ENCODE measurements around the gene SMC1B. TPM values are rescaled to one million over a fixed set of nuclear protein-coding genes. Genes with fewer than 3 reads are reported as not detected.

SMC1B gene
- total RNA-seq, 1 donor from 2014 or later = 0.83 TPM

- Mint-ChIP-seq H3K9me3 (no peaks in the 10 kb centered on the region), H3K36me3 (ENCODE audit: low read depth) (peaks cover 7% of the 10 kb centered on the region), H3K27me3 (ENCODE audit: insufficient read depth) (no peaks in the 10 kb centered on the region), H3K4me3 (no peak overlapping the region), H3K27ac (no peak overlapping the region), H3K4me1 (ENCODE audit: low read depth) (no peaks in the 10 kb centered on the region)
- no peak for DNase-seq (ENCODE audit: low spot score)
- intact Hi-C loops (cut with micrococcal nuclease) = no loop called here
Measured at GRCh38 chr22:45351956-45352355, 61.4 kb downstream of the SMC1B start.

- no peaks in the 10 kb centered on the region for H3K9me3 Mint-ChIP-seq
- intact Hi-C loops (cut with micrococcal nuclease) = no loop called here
- H3K27me3 Mint-ChIP-seq (ENCODE audit: insufficient read depth) = no peaks in the 10 kb centered on the region
- no peaks in the 10 kb centered on the region for H3K4me1 Mint-ChIP-seq (ENCODE audit: low read depth)
- H3K27ac Mint-ChIP-seq = no peak overlapping the region
- no peak overlapping the region for H3K4me3 Mint-ChIP-seq
- DNase-seq (ENCODE audit: low spot score) = no peak
- H3K36me3 Mint-ChIP-seq (ENCODE audit: low read depth) = peaks cover 4% of the 10 kb centered on the region
Measured at GRCh38 chr22:45349916-45350315, 63.5 kb downstream of the SMC1B start.

GRCh38 chr22:45344334-45344733 is 69.1 kb downstream of the SMC1B start:
- peaks cover 21% of the 10 kb centered on the region for H3K36me3 Mint-ChIP-seq (ENCODE audit: low read depth)
- no peak overlapping the region for H3K4me3 Mint-ChIP-seq
- H3K27ac Mint-ChIP-seq = no peak overlapping the region
- H3K4me1 Mint-ChIP-seq (ENCODE audit: low read depth) = peaks cover 15% of the 10 kb centered on the region
- intact Hi-C loops (cut with micrococcal nuclease) = no loop called here
- H3K9me3 Mint-ChIP-seq = no peaks in the 10 kb centered on the region
- no peaks in the 10 kb centered on the region for H3K27me3 Mint-ChIP-seq (ENCODE audit: insufficient read depth)
- DNase-seq (ENCODE audit: low spot score) = no peak

GRCh38 chr22:45343143-45343542 is 70.3 kb downstream of the SMC1B start:
- Mint-ChIP-seq H3K36me3 (ENCODE audit: low read depth) (peaks cover 23% of the 10 kb centered on the region), H3K4me3 (no peak overlapping the region), H3K27me3 (ENCODE audit: insufficient read depth) (no peaks in the 10 kb centered on the region), H3K27ac (no peak overlapping the region), H3K9me3 (no peaks in the 10 kb centered on the region), H3K4me1 (ENCODE audit: low read depth) (peaks cover 15% of the 10 kb centered on the region)
- intact Hi-C loops (cut with micrococcal nuclease) = no loop called here
- DNase-seq (ENCODE audit: low spot score) = no peak

- Mint-ChIP-seq H3K4me1 (ENCODE audit: low read depth) (peaks cover 15% of the 10 kb centered on the region), H3K36me3 (ENCODE audit: low read depth) (peaks cover 37% of the 10 kb centered on the region), H3K27ac (peak overlapping the region; percentile 75), H3K4me3 (peak overlapping the region; percentile 52), H3K27me3 (ENCODE audit: insufficient read depth) (no peaks in the 10 kb centered on the region), H3K9me3 (no peaks in the 10 kb centered on the region)
- DNase-seq (ENCODE audit: low spot score) = peak; percentile 38
- intact Hi-C loops (cut with micrococcal nuclease) = loop anchor here (1.0 kb wide), 1 partner anchor 23 kb away; no protein-coding TSS in a partner anchor
Measured at GRCh38 chr22:45341498-45341897, 71.9 kb downstream of the SMC1B start.

GRCh38 chr22:45340323-45340722 is 73.1 kb downstream of the SMC1B start:
- Mint-ChIP-seq H3K9me3 (no peaks in the 10 kb centered on the region), H3K4me1 (ENCODE audit: low read depth) (peaks cover 15% of the 10 kb centered on the region), H3K36me3 (ENCODE audit: low read depth) (peaks cover 45% of the 10 kb centered on the region), H3K27me3 (ENCODE audit: insufficient read depth) (no peaks in the 10 kb centered on the region), H3K27ac (no peak overlapping the region), H3K4me3 (no peak overlapping the region)
- DNase-seq (ENCODE audit: low spot score) = no peak
- intact Hi-C loops (cut with micrococcal nuclease) = no loop called here

- H3K9me3 Mint-ChIP-seq = no peaks in the 10 kb centered on the region
- no peak for DNase-seq (ENCODE audit: low spot score)
- no peak overlapping the region for H3K27ac Mint-ChIP-seq
- intact Hi-C loops (cut with micrococcal nuclease) = no loop called here
- H3K27me3 Mint-ChIP-seq (ENCODE audit: insufficient read depth) = no peaks in the 10 kb centered on the region
- H3K4me3 Mint-ChIP-seq = no peak overlapping the region
- H3K4me1 Mint-ChIP-seq (ENCODE audit: low read depth) = peaks cover 25% of the 10 kb centered on the region
- peaks cover 50% of the 10 kb centered on the region for H3K36me3 Mint-ChIP-seq (ENCODE audit: low read depth)
Measured at GRCh38 chr22:45338795-45339194, 74.6 kb downstream of the SMC1B start.

- Mint-ChIP-seq H3K36me3 (ENCODE audit: low read depth) (peaks cover 53% of the 10 kb centered on the region), H3K4me1 (ENCODE audit: low read depth) (peaks cover 25% of the 10 kb centered on the region), H3K9me3 (no peaks in the 10 kb centered on the region), H3K4me3 (no peak overlapping the region), H3K27me3 (ENCODE audit: insufficient read depth) (no peaks in the 10 kb centered on the region), H3K27ac (no peak overlapping the region)
- DNase-seq (ENCODE audit: low spot score) = no peak
- intact Hi-C loops (cut with micrococcal nuclease) = no loop called here
Measured at GRCh38 chr22:45337536-45337935, 75.9 kb downstream of the SMC1B start.

GRCh38 chr22:45336971-45337431 is 76.4 kb downstream of the SMC1B start:
- Mint-ChIP-seq H3K9me3 (no peaks in the 10 kb centered on the region), H3K4me3 (no peak overlapping the region), H3K36me3 (ENCODE audit: low read depth) (peaks cover 56% of the 10 kb centered on the region), H3K27me3 (ENCODE audit: insufficient read depth) (no peaks in the 10 kb centered on the region), H3K4me1 (ENCODE audit: low read depth) (peaks cover 24% of the 10 kb centered on the region), H3K27ac (no peak overlapping the region)
- no peak for DNase-seq (ENCODE audit: low spot score)
- intact Hi-C loops (cut with micrococcal nuclease) = no loop called here

- Mint-ChIP-seq H3K27ac (no peak overlapping the region), H3K9me3 (no peaks in the 10 kb centered on the region), H3K4me1 (ENCODE audit: low read depth) (peaks cover 14% of the 10 kb centered on the region), H3K36me3 (ENCODE audit: low read depth) (peaks cover 53% of the 10 kb centered on the region), H3K4me3 (no peak overlapping the region), H3K27me3 (ENCODE audit: insufficient read depth) (no peaks in the 10 kb centered on the region)
- intact Hi-C loops (cut with micrococcal nuclease) = no loop called here
- no peak for DNase-seq (ENCODE audit: low spot score)
Measured at GRCh38 chr22:45335854-45336522, 77.4 kb downstream of the SMC1B start.

GRCh38 chr22:45335021-45335818 is 78.2 kb downstream of the SMC1B start:
- intact Hi-C loops (cut with micrococcal nuclease) = no loop called here
- peaks cover 10% of the 10 kb centered on the region for H3K4me1 Mint-ChIP-seq (ENCODE audit: low read depth)
- H3K4me3 Mint-ChIP-seq = no peak overlapping the region
- DNase-seq (ENCODE audit: low spot score) = no peak
- no peaks in the 10 kb centered on the region for H3K9me3 Mint-ChIP-seq
- peaks cover 53% of the 10 kb centered on the region for H3K36me3 Mint-ChIP-seq (ENCODE audit: low read depth)
- no peak overlapping the region for H3K27ac Mint-ChIP-seq
- no peaks in the 10 kb centered on the region for H3K27me3 Mint-ChIP-seq (ENCODE audit: insufficient read depth)

- intact Hi-C loops (cut with micrococcal nuclease) = no loop called here
- H3K36me3 Mint-ChIP-seq (ENCODE audit: low read depth) = peaks cover 52% of the 10 kb centered on the region
- no peak for DNase-seq (ENCODE audit: low spot score)
Measured at GRCh38 chr22:45334528-45334927, 78.9 kb downstream of the SMC1B start.

GRCh38 chr22:45334068-45334467 is 79.3 kb downstream of the SMC1B start:
- H3K4me1 Mint-ChIP-seq (ENCODE audit: low read depth) = peaks cover 14% of the 10 kb centered on the region
- H3K27me3 Mint-ChIP-seq (ENCODE audit: insufficient read depth) = no peaks in the 10 kb centered on the region
- H3K9me3 Mint-ChIP-seq = no peaks in the 10 kb centered on the region
- H3K36me3 Mint-ChIP-seq (ENCODE audit: low read depth) = peaks cover 56% of the 10 kb centered on the region
- H3K27ac Mint-ChIP-seq = no peak overlapping the region
- no peak for DNase-seq (ENCODE audit: low spot score)
- H3K4me3 Mint-ChIP-seq = no peak overlapping the region
- intact Hi-C loops (cut with micrococcal nuclease) = no loop called here

More at GRCh38 chr22:45334528-45334927, 78.9 kb downstream of the SMC1B start:
- H3K4me1 Mint-ChIP-seq (ENCODE audit: low read depth) = peaks cover 10% of the 10 kb centered on the region
- H3K27me3 Mint-ChIP-seq (ENCODE audit: insufficient read depth) = no peaks in the 10 kb centered on the region
- H3K9me3 Mint-ChIP-seq = no peaks in the 10 kb centered on the region
- H3K4me3 Mint-ChIP-seq = no peak overlapping the region
- H3K27ac Mint-ChIP-seq = no peak overlapping the region
